ENCODE measurements around the gene FZR1. TPM values are rescaled to one million over a fixed set of nuclear protein-coding genes. Genes with fewer than 3 reads are reported as not detected.

The FZR1 gene
- total and polyA plus RNA-seq, 2 experiments from 2014 or later: 32.3 to 36.5 TPM

DNA sequence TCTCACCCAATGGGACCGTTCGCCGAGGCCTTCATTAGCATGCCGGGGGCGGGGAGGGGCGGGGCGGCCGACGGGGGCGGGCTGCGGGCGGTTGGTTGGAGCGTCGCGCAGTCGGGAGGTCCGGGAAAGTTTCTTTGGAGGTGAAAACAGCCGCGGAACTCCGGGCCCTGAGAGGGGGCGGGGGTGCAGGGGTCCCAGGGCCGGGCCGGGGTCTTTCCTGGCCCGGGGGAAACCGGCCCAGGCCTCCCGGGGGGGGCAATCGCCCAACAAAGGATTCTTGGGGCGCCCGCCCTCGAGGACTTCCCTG lies 66.7 kb downstream of the FZR1 start, which contains the start of gene HMG20B:
HMG20B (plus strand) TSS at position 90 of the 307 bp plus-strand sequence. CDS start 366 bp downstream, outside the sequence.
- WGBS, 2 experiments (ENCODE audit: low coverage in 1 of 2, low lambda C conversion rate in 2 of 2, missing lambda C conversion rate in 2 of 2): 0 to 2% methylated on average over 1 to 30 of the region's 30 CpGs
- Histone ChIP-seq H3K9me2 (ENCODE audit: insufficient read depth) (no peaks in the 10 kb centered on the region), H3F3A (ENCODE audit: insufficient read depth) (peaks cover 11% of the 10 kb centered on the region), H3K9ac (peak within 1 kb of the TSS; percentile 90), H3K27ac (peak within 1 kb of the TSS; percentile 57), H3K4me2 (ENCODE audit: unreplicated experiment) (peak within 1 kb of the TSS; percentile 92), H4K20me1 (ENCODE audit: insufficient read depth) (no peaks in the 10 kb centered on the region), H3K79me2 (ENCODE audit: insufficient read depth) (no peaks in the 10 kb centered on the region; the same call in 1 of the 2 replicates), H3K4me3 (peak within 1 kb of the TSS; percentile 93), H3K27me3 (replicated peaks; ENCODE audit: insufficient read depth) (no peaks in the 10 kb centered on the region), H2AFZ (peak within 1 kb of the TSS; percentile 99), H3K4me1 (ENCODE audit: insufficient read depth) (peaks cover 7% of the 10 kb centered on the region; the same call in 1 of the 2 replicates), H3K36me3 (ENCODE audit: low read depth) (no peaks in the 10 kb centered on the region), H3K9me3 (ENCODE audit: low read depth) (no peaks in the 10 kb centered on the region)
- in situ Hi-C loops (cut with MboI): no loop called here
- TF ChIP-seq EZH2 (IDR thresholded peaks at IDR 0.05; ENCODE audit: insufficient read depth, poor library complexity, severe bottlenecking): no peak
- TF ChIP-seq EZH2phosphoT487 (IDR thresholded peaks at IDR 0.05; ENCODE audit: insufficient read depth, low read depth): no peak
- DNase-seq: no peak

DNA sequence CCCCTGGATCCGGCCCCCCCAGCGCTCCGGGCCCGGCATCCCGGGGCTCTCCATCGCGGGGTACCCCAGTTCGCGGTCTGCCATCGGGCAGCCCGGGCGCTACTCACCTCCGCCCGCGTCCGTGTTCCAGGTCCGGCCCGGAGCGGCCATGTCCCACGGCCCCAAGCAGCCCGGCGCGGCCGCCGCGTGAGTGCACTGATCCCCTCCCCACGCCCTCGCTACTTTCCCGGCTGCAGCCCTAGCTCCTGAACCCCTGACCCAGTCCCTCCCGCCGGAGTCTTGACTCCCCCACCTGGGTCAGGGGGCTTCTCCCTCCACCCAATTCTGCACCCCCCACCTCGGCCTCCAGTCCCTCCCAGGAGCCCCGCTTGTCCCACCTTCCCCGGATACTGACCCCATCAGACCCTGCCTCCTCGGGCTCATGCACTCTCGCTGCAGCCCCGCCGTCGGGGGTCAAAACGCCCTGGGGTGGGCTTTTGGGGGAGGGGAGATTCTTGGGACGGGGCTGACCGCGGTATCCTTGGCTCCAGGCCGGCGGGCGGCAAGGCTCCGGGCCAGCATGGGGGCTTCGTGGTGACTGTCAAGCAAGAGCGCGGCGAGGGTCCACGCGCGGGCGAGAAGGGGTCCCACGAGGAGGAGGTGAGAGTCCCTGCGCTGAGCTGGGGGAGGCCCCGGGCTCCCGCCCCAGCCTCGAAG lies 67.2 kb downstream of the FZR1 start:
- Histone ChIP-seq H3K9ac (peak overlapping the region; percentile 90), H3K27me3 (replicated peaks; ENCODE audit: insufficient read depth) (no peaks in the 10 kb centered on the region), H3K79me2 (ENCODE audit: insufficient read depth) (no peaks in the 10 kb centered on the region; the same call in 1 of the 2 replicates), H3F3A (ENCODE audit: insufficient read depth) (peaks cover 11% of the 10 kb centered on the region), H4K20me1 (ENCODE audit: insufficient read depth) (no peaks in the 10 kb centered on the region), H3K4me2 (ENCODE audit: unreplicated experiment) (peak overlapping the region; percentile 89), H3K36me3 (ENCODE audit: low read depth) (no peaks in the 10 kb centered on the region), H3K9me3 (ENCODE audit: low read depth) (no peaks in the 10 kb centered on the region), H3K4me1 (ENCODE audit: insufficient read depth) (peaks cover 7% of the 10 kb centered on the region; the same call in 1 of the 2 replicates), H3K27ac (peak overlapping the region; percentile 57), H3K9me2 (ENCODE audit: insufficient read depth) (no peaks in the 10 kb centered on the region), H2AFZ (peak overlapping the region; percentile 63), H3K4me3 (peak overlapping the region; percentile 89)
- peak; percentile 66 for DNase-seq
- in situ Hi-C loops (cut with MboI): no loop called here
- WGBS, 2 experiments (ENCODE audit: low coverage in 1 of 2, low lambda C conversion rate in 2 of 2, missing lambda C conversion rate in 2 of 2): 1% methylated on average over 47 to 60 of the region's 60 CpGs
- TF ChIP-seq EZH2phosphoT487 (IDR thresholded peaks at IDR 0.05; ENCODE audit: insufficient read depth, low read depth) (no peak), EZH2 (IDR thresholded peaks at IDR 0.05; ENCODE audit: insufficient read depth, poor library complexity, severe bottlenecking) (no peak)

DNA sequence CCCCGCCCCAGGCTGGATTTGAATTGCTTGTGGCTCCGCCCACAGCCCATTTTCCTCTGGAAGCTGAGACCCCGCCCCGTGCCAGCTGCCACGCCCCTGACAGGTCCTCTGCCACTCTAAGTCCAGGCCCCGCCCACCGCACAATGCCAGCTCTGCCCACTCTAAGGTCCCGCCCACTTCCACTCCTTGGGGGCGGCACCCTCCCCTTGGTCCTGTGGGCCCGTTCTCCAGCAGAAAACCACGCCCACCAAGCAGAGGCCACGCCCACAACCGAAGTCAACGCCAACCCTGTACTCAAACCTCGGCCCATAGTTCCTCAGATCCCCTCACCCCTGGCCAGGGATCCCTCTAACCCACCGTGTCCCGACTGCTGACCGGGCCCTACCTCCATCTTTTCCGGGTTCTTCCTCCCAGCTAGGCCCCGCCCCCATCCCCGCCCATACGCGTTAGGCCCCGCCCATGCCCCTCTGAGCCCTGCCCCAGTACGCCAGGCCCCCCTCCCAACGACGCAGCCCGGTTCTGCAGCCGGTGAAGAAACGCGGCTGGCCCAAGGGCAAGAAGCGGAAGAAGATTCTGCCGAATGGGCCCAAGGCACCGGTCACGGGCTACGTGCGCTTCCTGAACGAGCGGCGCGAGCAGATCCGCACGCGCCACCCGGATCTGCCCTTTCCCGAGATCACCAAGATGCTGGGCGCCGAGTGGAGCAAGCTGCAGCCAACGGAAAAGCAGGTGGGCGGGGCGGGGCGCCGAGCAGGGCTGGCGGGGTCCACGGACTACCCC lies 67.9 kb downstream of the FZR1 start:
- no peak overlapping the region for H3K27ac ChIP-seq
- no peak overlapping the region for H2AFZ ChIP-seq

DNA sequence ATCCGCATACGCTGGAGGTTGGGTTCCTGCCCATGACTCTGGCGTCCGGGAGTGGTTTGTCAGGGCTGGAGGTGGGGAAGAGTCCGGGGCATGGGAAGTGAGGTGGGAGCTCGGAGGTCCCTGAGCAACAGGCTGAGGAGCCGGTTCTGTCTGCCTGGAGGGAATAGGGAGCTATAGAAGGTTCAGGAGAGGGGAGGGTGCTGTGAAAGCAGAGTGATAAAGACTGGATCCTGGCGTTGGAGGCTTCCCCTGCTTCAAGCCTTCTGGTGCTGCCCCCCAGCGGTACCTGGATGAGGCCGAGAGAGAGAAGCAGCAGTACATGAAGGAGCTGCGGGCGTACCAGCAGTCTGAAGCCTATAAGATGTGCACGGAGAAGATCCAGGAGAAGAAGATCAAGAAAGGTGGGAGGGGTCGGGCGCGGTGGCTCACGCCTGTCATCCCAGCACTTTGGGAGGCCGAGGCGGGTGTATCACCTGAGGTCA lies 69.2 kb downstream of the FZR1 start:
- 85 to 88% methylated on average over 19 of the region's 19 CpGs for WGBS, 2 experiments (ENCODE audit: low coverage in 1 of 2, low lambda C conversion rate in 2 of 2, missing lambda C conversion rate in 2 of 2)
- Histone ChIP-seq H3K9me3 (ENCODE audit: low read depth) (no peaks in the 10 kb centered on the region), H3K9ac (no peak overlapping the region), H3F3A (ENCODE audit: insufficient read depth) (peaks cover 28% of the 10 kb centered on the region), H3K79me2 (ENCODE audit: insufficient read depth) (no peaks in the 10 kb centered on the region; the same call in 1 of the 2 replicates), H3K27ac (no peak overlapping the region), H4K20me1 (ENCODE audit: insufficient read depth) (no peaks in the 10 kb centered on the region), H3K9me2 (ENCODE audit: insufficient read depth) (no peaks in the 10 kb centered on the region), H3K4me2 (ENCODE audit: unreplicated experiment) (no peak overlapping the region), H3K36me3 (ENCODE audit: low read depth) (no peaks in the 10 kb centered on the region), H3K4me1 (ENCODE audit: insufficient read depth) (peaks cover 14% of the 10 kb centered on the region), H3K27me3 (replicated peaks; ENCODE audit: insufficient read depth) (no peaks in the 10 kb centered on the region), H2AFZ (no peak overlapping the region), H3K4me3 (no peak overlapping the region)
- DNase-seq: no peak
- in situ Hi-C loops (cut with MboI): no loop called here
- TF ChIP-seq EZH2phosphoT487 (IDR thresholded peaks at IDR 0.05; ENCODE audit: insufficient read depth, low read depth): no peak

More for the DNA sequence above, 67.9 kb downstream of the FZR1 start:
- in situ Hi-C loops (cut with MboI): no loop called here
- H4K20me1 ChIP-seq (ENCODE audit: insufficient read depth): no peaks in the 10 kb centered on the region
- H3K27me3 ChIP-seq (replicated peaks; ENCODE audit: insufficient read depth): no peaks in the 10 kb centered on the region
- WGBS, 2 experiments (ENCODE audit: low coverage in 1 of 2, low lambda C conversion rate in 2 of 2, missing lambda C conversion rate in 2 of 2): 58 to 66% methylated on average over 38 to 55 of the region's 55 CpGs
- DNase-seq: peak; percentile 99
- peak overlapping the region; percentile 90 for H3K9ac ChIP-seq
- peak overlapping the region; percentile 89 for H3K4me3 ChIP-seq
- no peaks in the 10 kb centered on the region for H3K9me3 ChIP-seq (ENCODE audit: low read depth)
- peaks cover 17% of the 10 kb centered on the region for H3F3A ChIP-seq (ENCODE audit: insufficient read depth)
- H3K9me2 ChIP-seq (ENCODE audit: insufficient read depth): no peaks in the 10 kb centered on the region
- no peak for TF ChIP-seq EZH2phosphoT487 (IDR thresholded peaks at IDR 0.05; ENCODE audit: insufficient read depth, low read depth)
- TF ChIP-seq EZH2 (IDR thresholded peaks at IDR 0.05; ENCODE audit: insufficient read depth, poor library complexity, severe bottlenecking): no peak
- no peaks in the 10 kb centered on the region for H3K36me3 ChIP-seq (ENCODE audit: low read depth)
- H3K4me1 ChIP-seq (ENCODE audit: insufficient read depth): peaks cover 7% of the 10 kb centered on the region; the same call in 1 of the 2 replicates
- peak overlapping the region; percentile 89 for H3K4me2 ChIP-seq (ENCODE audit: unreplicated experiment)
- H3K79me2 ChIP-seq (ENCODE audit: insufficient read depth): no peaks in the 10 kb centered on the region; the same call in 1 of the 2 replicates
